ENCODE results near the gene UBXN2A.

The UBXN2A gene, protein sequence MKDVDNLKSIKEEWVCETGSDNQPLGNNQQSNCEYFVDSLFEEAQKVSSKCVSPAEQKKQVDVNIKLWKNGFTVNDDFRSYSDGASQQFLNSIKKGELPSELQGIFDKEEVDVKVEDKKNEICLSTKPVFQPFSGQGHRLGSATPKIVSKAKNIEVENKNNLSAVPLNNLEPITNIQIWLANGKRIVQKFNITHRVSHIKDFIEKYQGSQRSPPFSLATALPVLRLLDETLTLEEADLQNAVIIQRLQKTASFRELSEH

DNA sequence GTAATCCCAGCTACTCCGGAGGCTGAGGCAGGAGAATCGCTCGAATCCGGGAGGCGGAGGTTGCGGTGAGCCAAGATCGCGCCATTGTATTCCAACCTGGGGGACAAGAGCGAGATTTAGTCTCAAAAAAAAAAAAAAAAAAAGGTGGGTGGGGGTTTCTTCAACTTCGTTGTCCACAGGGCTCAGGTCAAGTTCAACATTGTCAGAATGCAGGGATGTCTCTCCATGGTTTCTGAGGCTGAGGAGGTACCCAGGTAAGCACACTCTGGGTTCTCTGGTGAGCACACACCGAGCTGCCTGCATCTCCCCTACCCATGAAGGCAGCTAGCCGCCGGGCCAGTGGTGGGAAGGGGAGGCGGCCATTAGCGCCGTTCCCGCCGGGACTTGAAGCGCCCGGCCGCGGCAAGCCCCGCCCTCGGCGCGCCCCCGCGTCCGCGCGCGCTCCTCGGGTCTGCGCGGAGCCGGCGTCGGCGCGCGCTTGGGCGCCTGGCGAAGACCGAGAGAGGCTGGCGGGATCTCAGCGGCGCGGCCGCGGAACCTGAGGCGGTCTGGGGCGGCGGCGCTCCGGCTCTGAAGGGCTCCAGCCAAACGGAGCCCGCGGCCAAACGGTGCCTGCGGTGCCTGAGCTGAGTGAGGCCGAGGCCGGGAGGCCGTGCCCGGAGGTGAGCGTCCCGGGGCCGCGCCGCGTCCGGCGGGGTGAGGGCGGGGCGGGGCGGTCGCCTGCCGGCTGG is at the start of gene UBXN2A:
Gene UBXN2A, plus strand, starts transcription at position 477 of the 731 bp plus-strand sequence. CDS start 17,852 bp downstream, outside the sequence.
- peak; percentile 87 to 97 (median 95) for DNase-seq

DNA sequence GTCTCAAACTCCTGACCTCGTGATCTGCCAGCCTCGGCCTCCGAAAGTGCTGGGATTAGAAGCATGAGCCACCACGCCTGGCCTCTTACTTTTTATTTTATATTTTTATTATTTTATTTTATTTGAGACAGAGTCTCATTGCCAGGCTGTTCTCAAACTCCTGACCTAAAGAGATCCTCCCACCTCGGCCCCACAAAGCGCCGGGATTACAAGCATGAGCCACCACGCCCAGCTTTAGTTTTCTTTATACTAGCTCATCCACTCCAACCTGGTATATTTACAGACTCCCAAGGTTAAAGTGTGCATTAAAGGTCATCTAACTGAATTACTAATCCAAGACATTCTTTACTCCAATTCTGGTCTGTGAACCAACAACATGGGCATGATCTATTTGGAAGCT is 40.1 kb upstream of the UBXN2A start:
- DNase-seq = no peak

DNA sequence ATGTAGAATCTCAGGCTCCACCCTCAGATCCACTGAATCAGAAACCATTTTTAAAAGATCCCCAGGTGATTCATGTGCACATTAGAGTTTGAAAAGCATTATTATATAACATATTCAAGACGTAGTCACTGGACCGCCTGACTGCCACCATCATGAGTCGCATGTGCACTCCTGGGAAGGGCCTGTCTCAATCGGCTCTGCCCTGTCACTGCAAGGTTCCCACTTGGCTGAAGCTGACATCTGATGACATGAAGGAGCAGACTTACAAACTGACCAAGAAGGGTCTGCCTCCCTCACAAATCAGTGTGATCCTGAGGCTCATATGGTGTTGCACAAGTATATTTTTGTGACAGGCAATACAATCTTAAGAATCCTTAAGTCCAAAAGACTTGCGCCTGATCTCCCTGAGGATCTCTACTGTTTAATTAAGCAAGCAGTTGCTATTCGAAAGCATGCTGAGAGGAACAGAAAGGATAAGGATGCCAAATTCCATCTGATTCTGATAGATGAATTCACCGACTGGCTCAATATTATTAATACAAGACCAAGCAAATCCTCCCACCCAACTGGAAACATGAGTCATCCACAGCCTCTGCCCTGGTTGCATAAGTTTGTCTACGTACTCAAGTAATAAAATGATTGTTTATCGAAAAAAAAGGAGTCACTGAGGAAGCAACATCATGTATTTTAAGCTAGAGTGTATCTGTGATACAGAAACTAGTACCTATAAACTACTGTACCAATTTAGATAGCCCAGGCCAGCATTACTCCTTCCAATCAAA is 39.5 kb upstream of the UBXN2A start:
- peak; percentile 72 to 76 (median 74) for DNase-seq

DNA sequence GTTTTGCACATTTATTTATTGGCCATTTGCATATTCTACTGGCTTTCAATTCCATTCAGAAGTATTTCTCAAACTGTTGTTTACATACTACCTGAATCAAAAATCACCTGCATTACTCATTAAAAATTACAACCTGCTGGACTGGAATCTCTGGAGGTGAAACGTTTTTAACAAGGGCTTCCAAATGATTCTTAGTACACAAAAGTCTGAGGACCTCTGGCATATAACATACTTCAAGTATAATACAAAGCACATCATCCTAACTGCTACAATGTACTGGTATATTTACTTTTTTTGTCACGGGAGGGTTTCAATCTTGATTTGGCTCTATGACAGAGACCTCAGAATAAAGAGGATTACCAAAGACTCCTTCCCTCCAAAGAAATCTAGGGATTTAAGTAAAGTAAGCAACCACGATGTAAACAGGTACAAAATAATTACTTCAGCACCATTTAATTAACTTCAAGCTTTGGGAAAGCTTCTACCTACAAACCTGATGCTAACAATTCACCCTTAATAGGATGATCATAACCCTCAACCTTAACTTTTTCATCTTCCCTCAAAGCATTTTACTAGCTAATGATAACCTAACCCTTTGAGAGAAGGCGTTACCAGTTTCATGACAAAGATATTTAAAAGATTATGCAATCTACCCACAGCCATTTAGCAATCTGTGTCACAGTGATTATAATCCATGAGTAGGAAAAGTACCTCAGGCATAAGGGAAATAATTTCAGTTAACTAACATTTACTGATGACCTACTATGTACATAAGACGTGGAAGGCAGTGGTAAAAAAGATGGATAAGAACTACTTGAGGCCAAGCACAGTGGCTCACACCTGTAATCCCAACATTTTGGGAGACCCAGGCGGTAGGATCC is 38.1 kb upstream of the UBXN2A start:
- DNase-seq = peak; percentile 58 to 85 (median 80)

DNA sequence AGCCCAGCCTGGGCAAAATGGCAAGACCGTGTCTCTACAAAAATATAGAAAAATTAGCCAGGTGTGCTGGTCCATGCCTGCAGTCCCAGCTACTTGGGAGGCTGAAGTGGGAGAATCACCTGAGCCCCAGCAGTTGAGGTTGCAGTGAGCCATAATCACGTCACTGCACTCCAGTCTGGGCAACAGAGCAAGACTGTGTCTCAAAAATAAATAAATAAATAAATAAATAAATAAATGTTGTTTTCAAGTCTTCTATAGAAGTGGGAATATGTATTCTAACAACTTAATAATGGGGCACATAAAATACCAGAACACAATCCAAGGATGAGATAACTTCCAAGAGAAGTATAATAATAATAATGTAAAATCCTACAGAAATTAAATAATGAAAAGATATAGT is 37.2 kb upstream of the UBXN2A start:
- no peak for DNase-seq

DNA sequence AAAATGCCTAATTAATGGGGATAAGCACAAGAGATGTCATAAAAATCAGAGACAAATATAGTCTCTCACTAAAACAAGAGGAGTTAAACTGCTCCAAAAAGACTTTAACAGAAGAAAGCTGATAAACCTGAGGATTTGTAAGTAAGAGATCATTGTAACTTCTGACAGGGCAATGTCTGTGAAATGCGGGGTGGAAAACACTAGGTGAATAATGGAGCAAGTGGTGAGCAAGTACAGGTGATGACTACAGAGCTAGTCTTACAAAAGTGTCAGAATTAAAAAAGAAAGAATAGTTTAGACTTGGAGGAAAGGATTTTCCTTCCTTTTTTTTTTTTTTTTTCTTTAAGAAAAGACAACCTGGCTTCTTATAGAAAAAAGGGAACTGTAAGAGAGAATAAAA is 36.0 kb upstream of the UBXN2A start:
- DNase-seq = no peak

DNA sequence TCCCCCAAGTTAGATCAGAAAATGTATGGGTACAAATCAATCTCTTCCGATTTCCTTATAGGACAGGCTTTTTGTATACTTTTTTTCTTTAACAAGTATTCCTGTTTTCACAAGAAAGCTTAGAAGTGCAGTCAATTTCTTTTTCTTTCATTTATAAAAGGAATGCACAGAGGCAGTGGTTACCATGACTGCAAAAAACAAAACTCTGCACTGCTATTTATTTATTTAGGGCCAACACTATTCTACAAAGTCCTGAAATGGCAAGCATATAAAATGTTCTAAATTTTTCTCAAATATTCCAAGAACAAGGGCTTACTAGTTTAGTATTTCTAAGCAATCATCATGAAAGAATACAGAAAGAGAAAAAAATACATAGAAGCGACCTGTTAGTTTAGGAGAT is 35.6 kb upstream of the UBXN2A start:
- DNase-seq = no peak

DNA sequence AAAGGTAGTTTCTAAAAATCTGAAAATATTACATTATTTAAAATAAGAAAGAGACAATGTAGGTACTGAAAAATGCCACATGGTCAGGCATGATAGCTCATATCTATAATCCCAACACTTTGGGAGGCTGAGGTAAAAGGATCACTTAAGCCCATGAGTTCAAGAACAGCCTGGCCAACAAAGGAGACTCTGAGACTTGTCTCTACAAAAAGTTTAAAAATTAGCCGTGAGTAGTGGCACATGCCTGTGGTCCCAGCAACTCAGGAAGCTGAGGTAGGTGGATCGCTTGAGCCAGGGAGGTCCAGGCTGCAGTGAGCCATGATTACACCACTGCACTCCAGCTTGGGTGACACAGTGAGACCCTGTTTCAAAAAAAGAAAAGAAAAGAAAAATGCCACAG is 35.1 kb upstream of the UBXN2A start:
- no peak for DNase-seq

DNA sequence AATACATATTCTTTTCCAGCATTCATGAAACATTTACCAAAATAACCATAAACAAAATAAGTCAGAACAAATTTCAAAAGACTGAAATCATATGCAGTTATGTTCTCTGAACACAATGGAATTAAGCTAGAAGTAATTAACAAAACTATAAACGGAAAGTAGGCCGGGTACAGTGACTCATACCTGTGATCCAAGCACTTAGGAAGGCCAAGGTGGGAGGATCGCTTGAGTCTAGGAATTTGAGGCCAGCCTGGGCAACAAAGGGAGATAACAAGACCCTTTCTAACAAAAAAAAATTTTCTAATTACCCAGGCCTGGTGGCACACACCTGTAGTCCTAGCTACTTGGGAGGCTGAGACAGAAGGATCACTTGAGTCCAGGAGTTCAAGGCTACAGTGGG is 28.2 kb upstream of the UBXN2A start:
- DNase-seq = no peak

DNA sequence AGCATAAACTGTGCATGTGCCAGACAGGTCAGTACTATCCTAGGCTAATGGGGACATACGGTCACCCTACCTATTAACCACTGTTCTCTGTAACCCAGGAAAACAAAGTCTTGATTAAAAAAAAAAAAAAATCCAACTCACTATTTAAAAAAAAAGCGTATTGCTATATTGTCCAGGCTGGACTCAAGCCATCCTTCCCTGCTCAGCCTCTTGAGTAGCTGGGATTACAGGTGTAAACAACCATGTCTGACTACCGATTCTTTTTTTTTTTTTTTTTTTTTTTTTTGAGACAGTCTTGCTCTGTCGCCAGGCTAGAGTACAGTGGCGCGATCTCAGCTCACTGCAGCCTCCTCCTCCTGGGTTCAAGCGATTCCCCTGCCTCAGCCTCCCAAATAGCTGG is 24.9 kb upstream of the UBXN2A start:
- no peak for DNase-seq

DNA sequence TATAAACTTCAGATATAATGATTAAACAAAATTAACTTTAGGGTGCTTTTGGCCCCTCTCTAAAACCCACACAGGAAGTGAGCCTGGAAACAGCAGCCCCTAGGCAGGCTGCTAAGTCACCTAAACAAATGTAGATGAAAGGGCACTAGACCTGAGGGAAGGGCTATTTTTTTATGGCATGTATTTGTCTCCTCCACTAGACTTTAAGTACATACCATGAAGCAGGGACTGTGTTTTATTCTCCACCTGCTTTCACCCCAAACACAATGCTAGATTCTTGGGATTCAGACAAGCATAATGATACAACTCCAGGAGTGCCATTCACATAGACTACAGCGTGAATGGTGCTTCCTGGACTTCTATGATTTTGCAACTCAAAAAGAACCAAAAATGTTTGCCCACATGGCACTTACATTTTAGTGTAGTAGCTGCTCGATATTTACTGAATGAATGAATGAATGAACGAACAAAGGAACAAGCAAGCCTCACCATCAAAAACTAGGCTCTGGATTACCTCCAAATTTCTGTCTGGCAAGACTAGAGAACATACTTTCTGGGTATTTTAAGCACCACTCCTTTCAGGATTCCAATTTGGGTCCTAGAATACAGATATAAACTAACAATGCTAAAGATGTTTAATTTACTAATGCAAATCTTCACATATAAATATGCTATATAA is 23.4 kb upstream of the UBXN2A start:
- no peak for DNase-seq

DNA sequence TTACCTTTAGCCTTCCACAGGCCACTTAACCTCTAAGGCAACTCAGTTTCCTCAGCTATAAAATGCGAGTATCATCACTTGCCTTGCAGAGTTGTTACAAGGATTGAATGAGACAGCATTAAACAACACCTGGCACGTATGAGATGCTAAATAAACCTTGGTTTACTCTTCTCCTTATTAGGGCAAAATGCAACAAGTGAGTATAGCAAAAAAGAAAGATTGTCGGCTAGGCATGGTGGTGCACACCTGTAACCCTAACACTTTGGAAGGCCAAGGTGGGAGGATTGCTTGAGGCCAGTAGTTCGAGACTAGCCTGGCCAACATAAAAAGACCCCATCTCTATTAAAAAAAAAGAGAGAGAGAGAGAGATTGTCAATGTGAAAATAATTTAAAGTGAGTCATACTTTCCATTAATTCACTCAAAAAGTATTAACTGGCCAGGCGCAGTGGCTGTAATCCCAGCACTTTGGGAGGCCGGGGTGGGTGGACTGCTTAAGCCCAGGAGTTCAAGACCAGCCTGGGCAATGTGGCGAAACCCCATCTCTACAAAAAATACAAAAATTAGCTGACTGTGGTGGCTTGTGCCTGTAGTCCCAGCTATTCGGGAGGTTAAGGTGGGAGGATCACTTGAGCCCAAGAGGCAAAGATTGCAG is 21.3 kb upstream of the UBXN2A start:
- DNase-seq = no peak

DNA sequence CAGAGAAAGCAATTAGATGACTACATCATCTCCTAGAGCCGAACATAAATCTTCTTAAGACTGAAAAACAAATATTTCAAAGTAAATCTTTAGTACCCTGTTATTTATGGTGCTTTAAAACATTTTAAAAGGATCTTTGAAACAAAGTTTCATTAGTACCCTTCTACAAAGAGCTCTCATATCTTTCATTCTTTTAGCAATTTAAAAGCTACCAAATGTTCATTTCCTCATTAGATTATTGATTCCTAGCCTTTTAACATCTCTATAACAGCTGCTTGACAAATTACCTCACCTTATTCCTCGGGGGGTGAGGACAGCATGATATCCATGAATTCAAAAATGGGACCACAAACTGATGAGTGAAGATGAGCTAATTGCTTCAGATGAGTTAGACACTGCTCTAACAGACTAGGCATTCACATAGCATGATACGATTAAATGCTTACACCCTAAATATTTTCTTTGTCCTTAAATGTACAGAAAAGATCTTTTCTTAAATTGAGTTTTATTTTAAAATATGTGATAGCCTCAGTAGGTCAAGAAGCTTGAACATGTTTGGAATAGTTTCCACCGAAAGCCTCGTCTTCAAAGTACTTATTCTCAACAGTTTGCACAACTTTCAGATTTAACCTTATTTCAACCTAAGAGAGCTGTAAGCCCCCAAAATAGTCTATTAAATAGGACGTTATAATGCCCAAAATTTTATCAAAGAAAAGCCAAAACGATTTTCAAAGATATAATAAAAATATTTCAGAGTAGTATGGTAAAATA is 15.5 kb upstream of the UBXN2A start:
- DNase-seq = no peak

DNA sequence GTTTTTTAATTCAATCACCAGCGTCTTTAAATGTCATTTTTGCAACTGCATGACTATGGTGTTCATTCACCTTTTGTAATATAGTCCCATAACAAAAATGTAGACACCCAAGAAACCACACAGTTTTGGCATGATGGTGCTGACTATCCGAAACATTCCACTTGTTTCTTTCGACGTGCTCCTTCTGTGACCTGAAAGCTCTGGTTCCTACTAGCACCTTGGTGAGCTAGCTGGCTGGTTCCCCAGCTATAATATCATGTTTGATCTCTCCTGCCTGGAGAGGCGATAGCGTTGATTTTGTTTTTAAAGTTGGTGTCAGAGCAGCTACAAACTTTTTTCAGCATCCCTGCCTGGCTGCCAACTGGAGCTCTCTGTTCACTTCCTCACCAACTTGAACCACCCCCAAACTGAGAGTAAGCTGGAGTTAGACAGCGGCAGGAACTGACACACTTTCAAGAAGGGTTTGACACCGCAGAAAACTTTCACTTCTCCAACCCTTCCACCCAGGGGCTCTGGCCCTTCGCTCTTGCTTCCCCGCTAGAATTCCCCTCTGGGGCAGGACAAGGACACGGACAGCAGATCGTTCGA is 14.5 kb upstream of the UBXN2A start:
- peak; percentile 89 to 92 (median 92) for DNase-seq

DNA sequence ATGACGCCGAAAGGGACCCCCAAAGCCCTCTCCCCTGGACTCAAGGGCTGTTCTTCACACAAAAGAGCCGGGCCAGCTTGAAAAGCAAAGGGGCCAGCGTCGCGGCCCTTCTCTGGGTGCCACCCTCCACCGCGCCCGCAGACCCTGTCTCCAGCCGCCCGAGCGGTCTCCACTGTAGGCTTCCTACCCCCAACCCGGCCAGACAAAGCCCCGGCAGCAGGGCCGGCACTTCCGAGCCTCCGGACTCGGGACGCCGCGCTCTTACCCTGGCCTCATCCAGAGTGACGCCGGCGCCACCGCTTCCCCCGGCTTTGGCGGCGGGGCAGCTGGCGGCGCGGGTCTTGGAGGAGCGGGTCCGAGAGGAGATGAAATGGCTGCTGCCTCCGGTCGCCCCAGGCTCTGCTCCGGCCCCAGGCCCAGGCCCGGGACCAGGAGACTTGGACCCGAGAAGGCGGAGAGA is 13.9 kb upstream of the UBXN2A start:
- peak in 2 of 3 donors; percentile 35 to 54 for DNase-seq

DNA sequence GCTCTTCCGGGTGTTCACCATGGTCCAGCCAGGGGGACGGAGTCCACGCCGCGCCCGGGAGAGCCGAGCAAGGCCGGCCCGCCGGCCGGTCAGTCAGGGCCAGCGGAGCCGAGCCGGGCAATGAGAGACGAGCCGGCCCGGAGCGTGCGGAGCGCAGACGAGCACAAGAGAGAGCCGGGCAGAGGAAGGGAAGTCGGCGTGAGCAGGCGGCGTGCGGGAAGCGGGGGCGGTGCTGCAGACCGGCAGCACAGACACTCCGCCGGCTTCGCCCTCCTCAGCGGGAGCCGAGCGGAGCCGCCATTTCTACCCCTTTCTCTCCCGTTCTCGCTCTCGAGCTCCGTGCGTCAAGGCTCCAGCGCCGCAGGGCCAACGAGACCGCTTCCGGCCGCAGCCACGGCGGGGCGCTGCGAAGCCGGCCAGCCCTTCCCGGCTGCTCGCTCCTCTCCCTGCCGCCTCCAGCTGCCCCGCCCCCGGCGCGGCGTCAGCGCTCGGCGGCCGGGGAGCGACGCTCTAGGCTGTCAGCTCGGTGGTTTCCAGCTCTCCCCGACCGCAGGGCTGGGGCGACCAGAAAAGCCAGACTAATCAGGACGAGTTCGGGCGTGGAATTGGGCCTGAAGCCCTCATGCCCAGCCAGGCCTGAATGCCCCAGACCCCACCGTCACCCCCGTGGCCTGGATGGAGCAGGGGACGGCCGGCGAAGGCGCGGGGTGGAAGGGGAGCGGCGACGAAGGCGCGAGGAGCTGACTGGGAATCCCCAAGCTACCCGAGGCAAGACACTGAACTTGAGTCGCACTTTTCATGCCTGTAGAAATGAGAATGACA is 13.3 kb upstream of the UBXN2A start, which contains the start of gene ATAD2B:
Gene ATAD2B, minus strand, starts transcription at position 374 of the 822 bp plus-strand sequence. Its CDS starts 353 bp downstream, at position 21.
- peak; percentile 95 to 99 (median 98) for DNase-seq

DNA sequence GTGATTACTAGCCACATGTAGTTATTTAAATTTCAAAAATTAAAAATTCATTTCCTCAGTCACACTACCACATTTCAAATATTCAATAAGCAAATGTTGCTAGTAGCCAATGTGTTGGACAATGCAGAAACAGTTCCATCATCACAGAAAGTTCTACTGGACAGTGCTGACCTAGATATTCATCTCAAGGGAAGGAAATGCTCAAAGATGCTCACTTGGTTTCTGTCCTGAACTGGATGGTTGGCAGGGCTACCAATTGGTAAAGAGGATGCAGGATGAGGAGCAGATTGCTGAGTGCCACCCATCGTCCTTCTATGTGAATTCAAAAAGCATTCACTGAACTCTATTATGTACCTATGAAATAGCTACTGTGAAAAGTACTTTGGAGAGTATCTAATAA is 6.0 kb upstream of the UBXN2A start:
- no peak for DNase-seq

DNA sequence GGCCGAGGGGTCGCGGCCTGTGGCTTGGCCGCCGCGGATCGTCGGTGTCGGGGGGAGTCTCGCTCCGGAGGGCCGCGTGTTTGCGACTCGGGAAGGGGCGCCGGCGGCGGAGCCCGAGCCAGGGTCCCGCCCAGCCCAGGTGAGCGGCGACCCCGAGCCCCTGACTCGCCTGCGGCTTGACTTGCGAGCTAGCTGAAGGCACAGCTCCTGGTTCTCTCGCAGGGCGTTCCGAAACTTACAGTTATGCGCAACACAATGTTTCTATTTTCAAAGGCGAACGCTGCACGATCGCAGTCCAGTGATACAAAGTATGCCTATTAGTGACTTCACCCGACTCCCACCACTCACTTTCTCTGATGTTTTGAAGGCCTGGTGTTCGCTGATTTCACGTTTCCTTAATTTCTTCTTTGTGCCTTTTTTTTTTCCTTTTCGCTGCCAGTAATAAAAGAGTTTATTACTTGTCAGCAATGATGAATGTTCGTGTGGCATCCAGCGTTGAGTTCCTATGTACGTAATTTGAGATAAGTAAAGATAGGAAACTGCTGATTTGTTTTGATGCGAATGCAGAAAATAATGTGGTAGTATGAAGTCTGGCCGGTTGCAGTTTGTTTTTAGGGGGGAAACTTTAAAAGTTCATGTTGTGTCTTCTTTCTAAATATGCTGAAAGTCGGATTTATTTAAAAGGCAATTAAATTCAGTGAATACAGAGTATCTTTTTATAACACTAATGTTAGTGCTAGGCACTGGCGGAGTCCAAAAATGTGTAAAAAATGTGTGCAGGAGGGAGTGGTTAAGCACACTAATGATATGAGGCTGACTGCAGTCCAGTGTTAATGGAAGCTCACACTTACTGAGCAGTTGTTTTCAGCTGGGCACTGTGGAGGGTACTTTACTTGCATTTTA is 706 bp downstream of the UBXN2A start:
- DNase-seq = peak; percentile 48 to 64 (median 51)
